H1 (cell line): ENCODE data around the gene NBPF3. TPM values are rescaled to one million over a fixed set of nuclear protein-coding genes. Genes with fewer than 3 reads are reported as not detected.

Experiments used
- ASH2L ChIP-seq: fragments of 200-600, 300-600 bp; sonication (generic); IDR thresholded peaks from one replicate; pipeline ENCODE4 v1.7.1; 2017; ENCODE audit warnings: low read length
- BCL11A ChIP-seq, 2 experiments: IDR thresholded peaks; one replicate each; pipeline ENCODE4 v1.6.1; 2011; ENCODE audit warnings: low read depth in 2 of 2, low read length in 2 of 2, mild to moderate bottlenecking in 2 of 2
- CEBPB ChIP-seq: IDR thresholded peaks from 2 replicates; pipeline ENCODE4 v1.6.1; 2012; ENCODE audit warnings: low read depth, low read length
- CHD2 ChIP-seq: IDR thresholded peaks from 2 replicates; pipeline ENCODE4 v1.6.1; 2012; ENCODE audit warnings: low read length, improper control_type of control experiment
- CREB1 ChIP-seq: IDR thresholded peaks from 2 replicates; pipeline ENCODE4 v1.6.1; 2012; ENCODE audit warnings: inconsistent platforms
- GTF2F1 ChIP-seq: IDR thresholded peaks from 2 replicates; pipeline ENCODE4 v1.6.1; 2012; ENCODE audit warnings: low read depth, low read length, improper control_type of control experiment, borderline replicate concordance
- KDM4A ChIP-seq: IDR thresholded peaks from one replicate; pipeline ENCODE4 v1.7.1; 2012; ENCODE audit warnings: low read depth, mild to moderate bottlenecking, moderate library complexity, low read length, inconsistent platforms; ENCODE audit not compliant: severe bottlenecking
- NANOG ChIP-seq: IDR thresholded peaks from 2 replicates; pipeline ENCODE4 v1.6.1; 2011; ENCODE audit warnings: low read length, low read depth, mild to moderate bottlenecking, inconsistent platforms; ENCODE audit not compliant: insufficient read depth, poor library complexity, severe bottlenecking
- RFX5 ChIP-seq: IDR thresholded peaks from 2 replicates; pipeline ENCODE4 v1.6.1; 2011; ENCODE audit warnings: low read depth, low read length, improper control_type of control experiment, borderline replicate concordance
- SAP30 ChIP-seq: fragments of 300-600 bp; sonication (generic); IDR thresholded peaks from 2 replicates; pipeline ENCODE4 v1.7.1; 2012; ENCODE audit warnings: low read length, moderate library complexity, mild to moderate bottlenecking, inconsistent platforms; ENCODE audit not compliant: insufficient read depth, insufficient replicate concordance
- SP1 ChIP-seq: IDR thresholded peaks from 2 replicates; pipeline ENCODE4 v1.6.1; 2011; ENCODE audit warnings: low read depth, low read length
- SUZ12 ChIP-seq: fragments of 200-600 bp; sonication (generic); IDR thresholded peaks from 2 replicates; pipeline ENCODE4 v1.6.1; 2012; ENCODE audit warnings: mild to moderate bottlenecking, inconsistent platforms, low read length, moderate library complexity, mixed read lengths
- TAF7 ChIP-seq: optimal IDR thresholded peaks from 2 replicates; pipeline ENCODE3; 2011; ENCODE audit warnings: low read depth, mild to moderate bottlenecking, inconsistent platforms, low read length, moderate library complexity, borderline replicate concordance
- polyA plus RNA-seq, 7 experiments: library from polyadenylated mRNA; depleted of rRNA in 3 of 7; stranded (reverse) in 5 of 7; unstranded in 2 of 7; fragments of >200 nt in 5 of 7; fragments of 200-250 nt in 2 of 7; gene quantifications; 1 replicate in 5 of 7; 2 replicates in 1 of 7; 4 replicates in 1 of 7; pipeline versions ENCODE4 v1.2.1 to v1.2.3, GENCODE V29; 2011 to 2013; ENCODE audit warnings: missing spikeins in 2 of 7, mixed read lengths in 2 of 7
- total RNA-seq: library from RNA; stranded (reverse); fragmentation: NEBNext Ultra II Directional; extraction: Animal tissue kit (Norgen Biotek cat#: 25700); gene quantifications from 2 replicates; pipeline ENCODE4 v1.2.1, GENCODE V29; 2021

The NBPF3 gene
- total and polyA plus RNA-seq, 2 of the 8 experiments (the other 6 are each of a cell fraction or from before 2014, with no cell fraction given) = 3.8 to 4.3 TPM

GRCh38 chr1:21439721-21440629 lies at the start of gene NBPF3 (continued):
- TF ChIP-seq NANOG (no peak), KDM4A (peak; percentile 83), SUZ12 (no peak; the same call in 1 of the 2 replicates), RFX5 (no peak), CHD2 (no peak), CEBPB (no peak), GTF2F1 (no peak), ASH2L (peak; percentile 87), SAP30 (no peak), TAF7 (no peak), SP1 (no peak), BCL11A (IDR thresholded peaks at IDR 0.05; ENCODE audit: low read depth in 2 of 2, low read length in 2 of 2) (no peak), CREB1 (no peak)
